HTERT RPE-1 (cell line): Measurements from ENCODE around the gene EVC.
"Not testable (repeated sequence)": the region's sequence is repeated elsewhere in the genome, so short reads cannot be mapped to it uniquely, and the experiment has no call there.

Experiments
- in situ Hi-C: fragments of 300-500 bp; cut with MboI; formaldehyde crosslinking; loops from 4 replicates; pipeline ENCODE4 v1.14.3; 2020; ENCODE audit warnings: low sequenced_read_pairs

EVC gene

DNA sequence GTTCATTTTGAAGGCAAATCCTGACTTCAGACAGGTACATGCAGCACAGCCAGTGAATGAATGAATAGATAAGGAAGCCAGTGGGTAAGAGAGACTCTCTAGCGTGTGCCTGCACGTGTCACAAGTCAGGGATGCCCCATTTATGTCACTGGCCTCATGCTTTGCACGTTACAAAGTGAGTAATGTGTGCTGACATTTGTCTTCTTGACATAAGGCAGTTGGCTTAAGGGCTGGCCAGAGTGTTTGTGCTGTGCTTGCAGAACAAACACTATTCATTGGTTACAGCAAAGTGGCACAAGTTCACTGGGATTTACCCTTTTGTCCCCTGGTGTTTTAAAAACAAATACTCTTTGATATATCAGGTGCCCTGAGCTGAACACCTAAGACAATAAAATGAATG lies 125.9 kb downstream of the EVC start:
- in situ Hi-C loops = no loop called here

GRCh38 chr4:5837483-5837882 lies 126.5 kb downstream of the EVC start:
- in situ Hi-C loops = not testable (repeated sequence)

- in situ Hi-C loops = no loop called here
These were observed 128.3 kb downstream of the EVC start for GRCh38 chr4:5839332-5839731.

DNA sequence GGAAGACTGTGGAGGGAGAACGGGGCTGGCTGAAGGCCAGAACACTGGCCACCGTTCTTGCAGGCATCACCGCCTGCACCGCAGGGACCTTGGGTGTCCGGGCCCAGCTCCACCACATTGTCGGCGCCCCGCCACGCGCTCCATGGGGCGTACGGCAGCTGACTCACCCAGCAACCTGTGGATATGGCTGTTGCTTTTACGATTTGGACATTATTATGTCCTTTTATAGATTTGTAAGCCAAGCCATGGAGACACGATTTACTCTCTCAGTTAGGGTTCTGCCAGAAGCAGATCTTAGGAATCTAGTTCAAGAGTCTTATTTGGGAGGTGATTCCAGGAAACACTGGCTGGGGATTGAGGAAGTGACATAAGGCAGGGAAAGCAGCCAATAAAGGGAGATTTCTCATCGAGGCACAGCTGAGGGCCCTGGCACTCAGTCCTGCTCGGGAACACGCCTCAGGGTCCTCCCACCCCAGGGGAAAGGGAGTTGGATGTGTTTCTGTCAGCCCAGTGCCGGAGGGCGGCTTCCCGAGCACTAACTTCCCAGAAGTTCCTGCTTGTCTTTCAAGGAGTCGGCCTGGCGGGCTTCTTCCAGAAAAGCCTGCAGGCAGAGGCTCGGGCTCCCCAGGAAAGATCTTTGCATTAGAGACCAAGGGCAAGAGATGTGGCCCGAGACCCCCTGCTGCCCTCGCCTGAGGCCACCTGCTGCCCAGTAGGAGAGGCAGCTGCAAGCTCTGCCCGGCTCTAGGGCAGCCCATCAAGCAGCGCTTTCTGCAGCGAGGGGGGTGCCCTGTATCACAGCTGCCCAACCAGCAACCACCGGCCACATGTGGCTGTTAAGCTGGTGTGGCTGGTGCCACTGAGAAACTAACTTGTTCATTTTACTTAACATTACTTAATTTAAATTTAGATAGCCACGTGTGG lies 129.0 kb downstream of the EVC start:
- in situ Hi-C loops = no loop called here

DNA sequence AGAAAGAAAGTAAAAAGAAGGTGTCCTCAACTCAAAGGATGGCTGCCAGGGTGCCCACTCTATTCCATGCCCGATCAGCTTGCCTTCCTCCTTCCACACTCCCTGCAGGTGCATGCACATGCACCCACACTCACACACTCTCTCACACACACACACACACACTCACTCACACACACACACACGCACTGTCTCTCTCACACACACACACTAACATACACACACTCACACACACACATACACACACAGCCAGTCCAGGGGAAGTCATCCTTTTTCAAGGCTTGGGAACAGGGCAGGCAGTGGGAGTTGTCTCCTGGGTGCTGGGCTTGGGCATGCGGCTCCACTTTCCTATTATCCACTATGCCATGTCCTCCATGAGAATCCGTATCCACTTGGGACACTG lies 131.5 kb downstream of the EVC start:
- in situ Hi-C loops = no loop called here

GRCh38 chr4:5843573-5844530 lies 132.9 kb downstream of the EVC start:
- in situ Hi-C loops = no loop called here

- in situ Hi-C loops = no loop called here
These were observed 134.3 kb downstream of the EVC start for GRCh38 chr4:5845035-5845905.

- in situ Hi-C loops = no loop called here
These were observed 140.8 kb downstream of the EVC start for GRCh38 chr4:5851637-5852301.

DNA sequence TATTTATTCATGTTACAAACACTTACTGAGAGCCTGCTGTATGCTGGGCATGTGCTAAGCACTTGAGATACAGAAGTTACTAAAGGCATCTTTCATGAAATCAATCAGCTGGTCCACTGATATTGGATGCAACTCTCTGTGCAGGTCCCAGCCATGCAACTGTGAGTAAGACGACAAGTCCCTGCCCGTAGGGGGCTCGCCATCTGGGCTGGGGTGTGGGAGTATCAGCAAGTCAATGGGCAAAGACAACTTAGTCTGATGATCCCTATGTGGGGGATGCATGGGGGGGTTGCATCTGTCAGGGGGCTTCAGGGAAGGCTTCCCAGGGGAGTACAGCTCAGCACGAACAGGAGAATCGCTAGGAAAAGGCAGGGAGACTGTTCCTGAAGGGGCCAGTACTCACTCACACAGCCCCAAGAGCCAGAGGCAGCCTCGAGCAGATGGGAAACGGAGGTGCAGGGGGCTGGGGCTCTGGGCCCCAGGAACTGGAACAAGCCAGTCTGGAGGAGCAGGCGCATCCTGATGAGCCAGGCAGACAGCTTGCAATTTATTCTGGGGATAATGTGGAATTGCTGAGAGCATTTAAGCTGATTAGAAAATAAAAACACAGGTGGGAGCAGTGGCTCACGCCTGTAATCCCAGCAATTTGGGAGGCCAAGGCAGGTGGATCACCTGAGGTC lies 141.7 kb downstream of the EVC start:
- in situ Hi-C loops = no loop called here

GRCh38 chr4:5854929-5855328 lies 143.9 kb downstream of the EVC start:
- in situ Hi-C loops = no loop called here

- in situ Hi-C loops = not testable (repeated sequence)
These were observed 145.4 kb downstream of the EVC start for GRCh38 chr4:5856362-5856761.

DNA sequence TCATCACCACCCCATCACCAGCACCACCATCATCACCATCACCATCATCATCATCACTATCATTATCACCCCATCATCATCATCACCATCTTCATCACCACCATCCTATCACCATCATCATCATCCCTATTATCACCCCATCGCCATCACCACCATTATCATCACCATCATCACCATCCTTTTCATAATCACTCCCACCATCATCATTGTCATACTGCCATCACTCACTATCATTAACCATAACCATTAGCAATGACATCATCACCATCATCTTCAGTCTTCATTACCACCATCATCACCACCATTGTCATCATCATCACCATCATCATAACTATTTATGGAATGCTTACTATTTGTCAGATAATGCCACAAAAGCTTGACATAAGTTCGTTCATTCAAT lies 146.2 kb downstream of the EVC start:
- in situ Hi-C loops = no loop called here

GRCh38 chr4:5858020-5858769 lies 147.2 kb downstream of the EVC start:
- in situ Hi-C loops = no loop called here

- in situ Hi-C loops = no loop called here
These were observed 152.6 kb downstream of the EVC start for GRCh38 chr4:5863461-5864113.
